Measurements from ENCODE around the gene MRPL16. TPM values are rescaled to one million over a fixed set of nuclear protein-coding genes. Genes with fewer than 3 reads are reported as not detected.
"Not testable (repeated sequence)": the region's sequence is repeated elsewhere in the genome, so short reads cannot be mapped to it uniquely, and the experiment has no call there.

The MRPL16 gene
- total RNA-seq, 4 donors from 2014 or later, result 25.9 to 80.9 (median 46.0) TPM

DNA sequence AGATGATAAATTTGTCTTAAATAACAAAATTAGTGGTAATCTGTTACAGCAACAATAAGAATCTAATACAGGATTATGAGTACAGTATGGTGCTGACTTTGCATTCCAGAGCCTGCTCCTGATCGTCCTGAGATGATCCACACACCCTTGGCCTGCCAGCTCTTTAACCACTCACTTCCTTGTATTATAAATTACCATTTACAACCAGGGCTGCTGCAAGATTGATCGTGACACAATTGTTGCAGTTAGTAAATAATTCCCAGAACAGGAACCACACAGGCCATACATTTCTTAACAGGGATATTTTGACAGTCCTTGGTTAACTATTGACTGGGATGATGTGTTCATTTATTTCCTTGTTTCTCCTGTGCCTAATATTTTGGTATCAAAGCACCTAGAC lies 38.6 kb upstream of the MRPL16 start:
- H3K27ac ChIP-seq, result peak overlapping the region in 2 of 4 donors; percentile 73 to 75
- no peaks in the 10 kb centered on the region for H3K36me3 ChIP-seq
- no peaks in the 10 kb centered on the region for H3K9me3 ChIP-seq
- no peaks in the 10 kb centered on the region for H3K27me3 ChIP-seq
- TF ChIP-seq, protein P1, sequence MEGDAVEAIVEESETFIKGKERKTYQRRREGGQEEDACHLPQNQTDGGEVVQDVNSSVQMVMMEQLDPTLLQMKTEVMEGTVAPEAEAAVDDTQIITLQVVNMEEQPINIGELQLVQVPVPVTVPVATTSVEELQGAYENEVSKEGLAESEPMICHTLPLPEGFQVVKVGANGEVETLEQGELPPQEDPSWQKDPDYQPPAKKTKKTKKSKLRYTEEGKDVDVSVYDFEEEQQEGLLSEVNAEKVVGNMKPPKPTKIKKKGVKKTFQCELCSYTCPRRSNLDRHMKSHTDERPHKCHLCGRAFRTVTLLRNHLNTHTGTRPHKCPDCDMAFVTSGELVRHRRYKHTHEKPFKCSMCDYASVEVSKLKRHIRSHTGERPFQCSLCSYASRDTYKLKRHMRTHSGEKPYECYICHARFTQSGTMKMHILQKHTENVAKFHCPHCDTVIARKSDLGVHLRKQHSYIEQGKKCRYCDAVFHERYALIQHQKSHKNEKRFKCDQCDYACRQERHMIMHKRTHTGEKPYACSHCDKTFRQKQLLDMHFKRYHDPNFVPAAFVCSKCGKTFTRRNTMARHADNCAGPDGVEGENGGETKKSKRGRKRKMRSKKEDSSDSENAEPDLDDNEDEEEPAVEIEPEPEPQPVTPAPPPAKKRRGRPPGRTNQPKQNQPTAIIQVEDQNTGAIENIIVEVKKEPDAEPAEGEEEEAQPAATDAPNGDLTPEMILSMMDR (IDR thresholded peaks at IDR 0.05), result no peak
- TF ChIP-seq POLR2A (IDR thresholded peaks at IDR 0.05), result no peak
- peaks cover 0 to 6% (median 0%) of the 10 kb centered on the region in 4 donors for H3K4me1 ChIP-seq
- H3K4me3 ChIP-seq, result no peak overlapping the region
- DNase-seq, result peak in 1 of 3 donors; percentile 76

DNA sequence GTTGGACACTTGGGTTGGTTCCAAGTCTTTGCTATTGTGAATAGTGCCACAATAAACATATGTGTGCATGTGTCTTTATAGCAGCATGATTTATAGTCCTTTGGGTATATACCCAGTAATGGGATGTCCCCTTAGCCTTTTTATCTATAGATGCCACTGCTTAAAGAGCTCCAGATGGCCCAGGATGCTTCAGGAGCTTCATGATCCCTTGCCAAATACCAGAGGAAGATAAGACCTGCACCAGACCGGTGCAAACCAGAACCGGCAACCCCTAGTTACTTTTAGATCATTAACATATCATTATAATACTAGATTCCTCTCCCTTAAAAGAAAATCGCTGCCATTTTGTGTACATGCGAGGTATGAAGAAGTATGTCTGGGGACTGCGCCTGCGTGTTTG lies 37.9 kb upstream of the MRPL16 start:
- H3K27me3 ChIP-seq, H3K4me1 ChIP-seq, H3K9me3 ChIP-seq, DNase-seq, H3K36me3 ChIP-seq, H3K4me3 ChIP-seq: not testable (repeated sequence)
- H3K27ac ChIP-seq, result peak overlapping the region in 3 of 4 donors; percentile 14 to 75 (median 27)

DNA sequence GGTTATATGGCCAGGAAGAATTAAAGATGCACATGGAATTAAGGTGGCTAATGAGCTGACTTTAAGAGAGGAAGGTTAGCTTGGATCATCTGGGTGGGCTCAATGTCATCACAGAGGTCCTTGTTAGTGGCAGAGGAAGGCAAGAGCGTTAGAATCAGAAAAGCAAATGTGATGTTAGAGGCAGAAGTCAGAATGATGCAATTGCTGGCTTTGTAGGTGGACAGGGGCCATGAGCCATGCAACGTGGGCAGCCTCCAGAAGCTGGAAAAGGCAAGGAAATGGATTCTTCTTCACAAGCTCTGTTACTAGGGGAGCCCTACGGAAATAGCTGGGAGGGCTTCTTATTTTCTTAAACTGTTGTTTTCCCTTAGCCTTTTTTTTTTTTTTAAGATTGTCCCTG lies 37.0 kb upstream of the MRPL16 start:
- Histone ChIP-seq H3K27ac (no peak overlapping the region), H3K4me3 (no peak overlapping the region), H3K36me3 (no peaks in the 10 kb centered on the region), H3K27me3 (no peaks in the 10 kb centered on the region), H3K4me1 (peaks cover 0 to 6% (median 0%) of the 10 kb centered on the region in 4 donors), H3K9me3 (no peaks in the 10 kb centered on the region)
- TF ChIP-seq, protein P1 (IDR thresholded peaks at IDR 0.05), result no peak
- no peak for TF ChIP-seq POLR2A (IDR thresholded peaks at IDR 0.05)
- DNase-seq, result no peak

DNA sequence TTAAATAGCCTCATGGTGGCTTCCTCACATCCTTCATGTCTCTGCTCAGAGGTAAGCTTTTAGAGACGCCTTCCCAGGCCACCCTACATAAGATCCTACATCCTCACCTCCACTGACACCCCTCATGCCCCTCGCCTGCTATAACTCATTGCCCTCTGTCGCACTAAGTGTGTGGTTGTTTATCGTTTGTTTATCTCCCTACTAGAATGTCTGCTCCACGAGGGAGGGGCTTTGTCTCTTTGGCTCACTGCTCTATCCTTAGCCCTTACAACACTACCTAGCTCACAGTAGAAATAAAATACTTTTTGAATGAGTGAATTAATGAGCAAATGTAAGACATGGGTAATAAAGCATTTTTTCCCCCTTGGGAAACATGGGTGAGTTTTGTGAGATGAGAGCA lies 36.0 kb upstream of the MRPL16 start:
- no peaks in the 10 kb centered on the region for H3K9me3 ChIP-seq
- no peak for DNase-seq
- TF ChIP-seq, protein P1 (IDR thresholded peaks at IDR 0.05), result no peak
- H3K27me3 ChIP-seq, result no peaks in the 10 kb centered on the region
- H3K4me1 ChIP-seq, result peaks cover 0 to 6% (median 0%) of the 10 kb centered on the region in 4 donors
- H3K27ac ChIP-seq, result no peak overlapping the region
- no peak overlapping the region for H3K4me3 ChIP-seq
- no peaks in the 10 kb centered on the region for H3K36me3 ChIP-seq

DNA sequence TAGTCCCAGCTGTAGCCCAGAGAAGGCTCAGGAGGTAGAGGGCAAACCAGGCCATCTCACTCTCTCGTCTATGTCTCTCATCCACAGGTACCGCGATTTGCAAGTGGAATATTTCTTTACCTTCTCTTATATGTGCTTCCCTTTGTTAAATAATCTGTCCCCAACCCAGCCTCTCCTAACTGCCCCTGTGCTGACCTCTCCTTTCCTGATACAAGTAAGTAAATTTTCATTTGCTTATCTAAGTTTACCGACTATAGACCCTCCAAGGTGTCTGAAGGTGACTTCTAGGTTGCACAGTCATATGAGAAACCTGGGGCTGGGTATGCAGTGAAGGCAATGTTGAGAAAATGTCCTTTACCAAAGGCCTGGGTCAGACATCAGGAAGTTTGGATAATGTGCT lies 34.8 kb upstream of the MRPL16 start, which contains the start of gene CBLIF:
Gene CBLIF (minus strand): TSS at position 101 of the 400 bp plus-strand sequence. CDS start 46 bp downstream, at position 55.
- no peak within 1 kb of the TSS for H3K4me3 ChIP-seq

DNA sequence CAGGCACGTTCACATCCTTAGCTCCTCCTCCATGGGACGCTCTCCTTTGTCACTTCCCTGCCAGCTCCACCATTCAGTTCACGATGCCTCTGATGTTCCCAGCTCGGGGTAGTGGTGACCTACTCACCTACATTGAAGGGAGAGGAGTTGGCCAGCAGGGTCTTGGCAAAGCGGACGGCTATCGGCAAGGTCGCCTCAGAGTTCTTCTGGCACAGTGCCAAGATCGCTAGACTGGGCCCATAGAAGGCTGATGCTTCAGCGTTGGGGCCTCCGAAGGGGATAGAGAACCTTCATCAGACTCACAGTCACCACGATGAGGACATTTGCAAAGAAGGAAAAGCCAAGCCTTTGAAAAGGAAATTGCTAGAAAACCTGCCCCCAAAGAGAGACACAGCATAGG lies 31.7 kb upstream of the MRPL16 start:
- Histone ChIP-seq H3K27ac (no peak overlapping the region), H3K36me3 (no peaks in the 10 kb centered on the region), H3K4me3 (no peak overlapping the region), H3K4me1 (no peaks in the 10 kb centered on the region), H3K9me3 (no peaks in the 10 kb centered on the region), H3K27me3 (no peaks in the 10 kb centered on the region)
- TF ChIP-seq, protein P1 (IDR thresholded peaks at IDR 0.05), result no peak
- TF ChIP-seq POLR2A (IDR thresholded peaks at IDR 0.05), result no peak
- DNase-seq, result no peak

More for the DNA sequence above, 34.8 kb upstream of the MRPL16 start, which contains the start of gene CBLIF:
- Histone ChIP-seq H3K4me1 (peaks cover 0 to 6% (median 0%) of the 10 kb centered on the region in 4 donors), H3K9me3 (no peaks in the 10 kb centered on the region), H3K27me3 (no peaks in the 10 kb centered on the region), H3K27ac (no peak within 1 kb of the TSS), H3K36me3 (no peaks in the 10 kb centered on the region)
- DNase-seq, result no peak
- TF ChIP-seq, protein P1 (IDR thresholded peaks at IDR 0.05), result no peak
- TF ChIP-seq POLR2A (IDR thresholded peaks at IDR 0.05), result no peak
